ENCODE measurements around the gene MYPN.
"Not testable (repeated sequence)": the region's sequence is repeated elsewhere in the genome, so short reads cannot be mapped to it uniquely, and the experiment has no call there.

Gene MYPN

GRCh38 chr10:68194290-68194689 lies 85.0 kb downstream of the MYPN start:
- FAIRE-seq (no peak), DNase-seq (ENCODE audit: insufficient read length, low spot score) (no peak)
- no peak for TF ChIP-seq POLR2AphosphoS5 (IDR thresholded peaks at IDR 0.05; ENCODE audit: low read depth, low read length)
- TF ChIP-seq PAX5 (IDR thresholded peaks at IDR 0.05; ENCODE audit: insufficient read depth, low read length, severe bottlenecking) = no peak
- no peak for TF ChIP-seq POLR2A (IDR thresholded peaks at IDR 0.05; ENCODE audit: low read depth, low read length)
- TF ChIP-seq SPI1 (IDR thresholded peaks at IDR 0.05; ENCODE audit: low read depth, low read length) = no peak
- TF ChIP-seq POU2F2 (IDR thresholded peaks at IDR 0.05; ENCODE audit: low read depth, low read length) = no peak
- TF ChIP-seq TAF1 (IDR thresholded peaks at IDR 0.05; ENCODE audit: low read depth, low read length) = no peak

DNA sequence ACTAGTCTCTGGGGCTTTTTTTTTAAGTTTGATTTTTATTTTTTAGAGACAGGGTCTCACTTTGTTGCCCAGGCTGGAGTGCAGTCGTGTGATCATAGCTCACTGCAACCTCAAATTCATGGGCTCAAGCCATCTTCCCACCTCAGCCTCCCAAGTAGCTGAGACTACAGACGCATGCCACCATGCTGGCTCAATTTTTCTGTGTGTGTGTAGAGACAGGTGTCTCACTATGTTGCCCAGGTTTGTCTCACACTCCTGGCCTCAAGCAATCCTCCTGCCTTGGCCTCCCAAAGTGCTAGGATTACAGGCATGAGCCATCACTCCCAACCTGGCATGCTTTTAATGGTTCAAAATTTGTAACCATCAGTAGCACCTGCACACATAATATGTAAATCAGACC lies 86.5 kb downstream of the MYPN start:
- not testable (repeated sequence) for FAIRE-seq; DNase-seq (ENCODE audit: insufficient read length, low spot score)

GRCh38 chr10:68196701-68197100 lies 87.4 kb downstream of the MYPN start:
- no peak for DNase-seq (ENCODE audit: insufficient read length, low spot score)
- no peak for FAIRE-seq
- TF ChIP-seq PAX5 (IDR thresholded peaks at IDR 0.05; ENCODE audit: insufficient read depth, low read length, severe bottlenecking) (no peak), POLR2AphosphoS5 (IDR thresholded peaks at IDR 0.05; ENCODE audit: low read depth, low read length) (no peak), SPI1 (IDR thresholded peaks at IDR 0.05; ENCODE audit: low read depth, low read length) (no peak), POLR2A (IDR thresholded peaks at IDR 0.05; ENCODE audit: low read depth, low read length) (no peak), POU2F2 (IDR thresholded peaks at IDR 0.05; ENCODE audit: low read depth, low read length) (no peak), TAF1 (IDR thresholded peaks at IDR 0.05; ENCODE audit: low read depth, low read length) (no peak)

GRCh38 chr10:68202960-68203353 lies 93.7 kb downstream of the MYPN start:
- no peak for FAIRE-seq
- DNase-seq (ENCODE audit: insufficient read length, low spot score) = no peak
- TF ChIP-seq SPI1 (IDR thresholded peaks at IDR 0.05; ENCODE audit: low read depth, low read length) = no peak
- no peak for TF ChIP-seq POLR2AphosphoS5 (IDR thresholded peaks at IDR 0.05; ENCODE audit: low read depth, low read length)
- TF ChIP-seq POU2F2 (IDR thresholded peaks at IDR 0.05; ENCODE audit: low read depth, low read length) = no peak
- TF ChIP-seq TAF1 (IDR thresholded peaks at IDR 0.05; ENCODE audit: low read depth, low read length) = no peak
- no peak for TF ChIP-seq POLR2A (IDR thresholded peaks at IDR 0.05; ENCODE audit: low read depth, low read length)
- TF ChIP-seq PAX5 (IDR thresholded peaks at IDR 0.05; ENCODE audit: insufficient read depth, low read length, severe bottlenecking) = no peak

DNA sequence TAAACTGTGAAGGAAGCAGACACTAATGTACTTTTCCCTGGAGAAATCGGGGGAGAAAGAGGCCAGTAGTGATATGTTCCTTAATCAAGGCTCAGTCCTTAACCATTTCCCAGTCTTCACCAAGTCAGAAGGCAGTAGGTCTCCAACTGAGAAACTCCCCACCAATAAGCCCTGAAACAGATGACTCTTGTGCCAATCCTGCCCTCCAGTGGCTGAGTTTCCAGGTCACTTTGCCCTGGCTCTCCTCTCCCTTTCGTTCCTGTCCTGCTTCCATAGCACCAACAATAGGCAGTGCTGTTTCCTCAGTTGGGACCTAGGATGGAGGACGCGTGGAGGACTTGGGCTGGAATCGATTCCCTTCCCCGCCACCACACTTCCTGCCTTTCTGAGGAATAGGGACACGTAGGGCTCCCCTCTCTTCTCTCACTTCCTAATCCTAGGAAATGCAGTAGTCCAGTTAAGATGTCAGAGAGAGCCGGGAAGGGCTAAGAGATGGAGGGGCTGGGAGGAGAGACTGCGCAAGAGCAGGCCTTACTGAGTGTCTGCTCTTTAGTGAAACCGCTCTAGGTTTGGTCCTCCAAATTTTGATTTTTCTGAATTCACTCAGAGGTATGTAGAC lies 99.2 kb downstream of the MYPN start:
- peak; percentile 28 for FAIRE-seq
- DNase-seq (ENCODE audit: insufficient read length, low spot score) = no peak

GRCh38 chr10:68211669-68212068 lies 102.4 kb downstream of the MYPN start:
- FAIRE-seq (no peak), DNase-seq (ENCODE audit: insufficient read length, low spot score) (no peak)
- TF ChIP-seq TAF1 (IDR thresholded peaks at IDR 0.05; ENCODE audit: low read depth, low read length) (no peak), POLR2AphosphoS5 (IDR thresholded peaks at IDR 0.05; ENCODE audit: low read depth, low read length) (no peak), POLR2A (IDR thresholded peaks at IDR 0.05; ENCODE audit: low read depth, low read length) (no peak), PAX5 (IDR thresholded peaks at IDR 0.05; ENCODE audit: insufficient read depth, low read length, severe bottlenecking) (no peak), POU2F2 (IDR thresholded peaks at IDR 0.05; ENCODE audit: low read depth, low read length) (no peak), SPI1 (IDR thresholded peaks at IDR 0.05; ENCODE audit: low read depth, low read length) (no peak)

More for the DNA sequence above, 99.2 kb downstream of the MYPN start:
- no peak for TF ChIP-seq POLR2A (IDR thresholded peaks at IDR 0.05; ENCODE audit: low read depth, low read length)
- no peak for TF ChIP-seq PAX5 (IDR thresholded peaks at IDR 0.05; ENCODE audit: insufficient read depth, low read length, severe bottlenecking)
- no peak for TF ChIP-seq SPI1 (IDR thresholded peaks at IDR 0.05; ENCODE audit: low read depth, low read length)
- TF ChIP-seq TAF1 (IDR thresholded peaks at IDR 0.05; ENCODE audit: low read depth, low read length) = no peak
- no peak for TF ChIP-seq POLR2AphosphoS5 (IDR thresholded peaks at IDR 0.05; ENCODE audit: low read depth, low read length)
- TF ChIP-seq POU2F2 (IDR thresholded peaks at IDR 0.05; ENCODE audit: low read depth, low read length) = no peak

GRCh38 chr10:68212721-68213352 lies 103.5 kb downstream of the MYPN start:
- no peak for TF ChIP-seq TAF1 (IDR thresholded peaks at IDR 0.05; ENCODE audit: low read depth, low read length)
- FAIRE-seq = peak; percentile 58
- no peak for DNase-seq (ENCODE audit: insufficient read length, low spot score)

- FAIRE-seq = no peak
- no peak for TF ChIP-seq POLR2A (IDR thresholded peaks at IDR 0.05; ENCODE audit: low read depth, low read length)
- TF ChIP-seq PAX5 (IDR thresholded peaks at IDR 0.05; ENCODE audit: insufficient read depth, low read length, severe bottlenecking) = no peak
- TF ChIP-seq SPI1 (IDR thresholded peaks at IDR 0.05; ENCODE audit: low read depth, low read length) = no peak
- TF ChIP-seq TAF1 (IDR thresholded peaks at IDR 0.05; ENCODE audit: low read depth, low read length) = no peak
These were observed 109.5 kb downstream of the MYPN start for GRCh38 chr10:68218786-68219185.

DNA sequence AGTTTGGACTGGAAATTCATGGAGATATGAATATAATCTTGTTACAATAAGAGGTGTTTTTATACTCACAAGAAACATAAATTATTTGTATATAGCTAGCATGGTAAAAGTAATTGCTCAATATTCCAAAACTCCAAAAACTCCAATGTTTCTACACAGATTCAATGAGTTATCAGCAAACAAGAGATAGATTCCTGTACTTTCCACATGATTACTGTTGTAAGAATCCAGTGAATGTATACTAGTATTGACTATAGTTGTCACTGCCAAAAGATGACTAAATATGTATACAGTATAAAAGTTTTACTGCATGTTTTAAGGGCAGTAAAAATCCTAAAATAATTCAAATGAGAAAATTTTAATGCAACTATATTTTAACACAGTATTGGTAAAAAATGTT lies 111.9 kb downstream of the MYPN start:
- no peak for FAIRE-seq
- no peak for DNase-seq (ENCODE audit: insufficient read length, low spot score)
- no peak for TF ChIP-seq TAF1 (IDR thresholded peaks at IDR 0.05; ENCODE audit: low read depth, low read length)
- no peak for TF ChIP-seq SPI1 (IDR thresholded peaks at IDR 0.05; ENCODE audit: low read depth, low read length)
- no peak for TF ChIP-seq POU2F2 (IDR thresholded peaks at IDR 0.05; ENCODE audit: low read depth, low read length)
- TF ChIP-seq POLR2A (IDR thresholded peaks at IDR 0.05; ENCODE audit: low read depth, low read length) = no peak
- no peak for TF ChIP-seq PAX5 (IDR thresholded peaks at IDR 0.05; ENCODE audit: insufficient read depth, low read length, severe bottlenecking)
- TF ChIP-seq POLR2AphosphoS5 (IDR thresholded peaks at IDR 0.05; ENCODE audit: low read depth, low read length) = no peak

More at GRCh38 chr10:68218786-68219185, 109.5 kb downstream of the MYPN start:
- no peak for DNase-seq (ENCODE audit: insufficient read length, low spot score)

- DNase-seq (ENCODE audit: insufficient read length, low spot score) (no peak), FAIRE-seq (no peak)
- no peak for TF ChIP-seq POLR2A (IDR thresholded peaks at IDR 0.05; ENCODE audit: low read depth, low read length)
- TF ChIP-seq POLR2AphosphoS5 (IDR thresholded peaks at IDR 0.05; ENCODE audit: low read depth, low read length) = no peak
- TF ChIP-seq POU2F2 (IDR thresholded peaks at IDR 0.05; ENCODE audit: low read depth, low read length) = no peak
- TF ChIP-seq PAX5 (IDR thresholded peaks at IDR 0.05; ENCODE audit: insufficient read depth, low read length, severe bottlenecking) = no peak
- TF ChIP-seq TAF1 (IDR thresholded peaks at IDR 0.05; ENCODE audit: low read depth, low read length) = no peak
- no peak for TF ChIP-seq SPI1 (IDR thresholded peaks at IDR 0.05; ENCODE audit: low read depth, low read length)
These were observed 113.1 kb downstream of the MYPN start for GRCh38 chr10:68222391-68222790.

Measured in GM12891 (cell line).